Neural progenitor cell (in vitro differentiated cells): ENCODE results near the gene PLD4. TPM values are rescaled to one million over a fixed set of nuclear protein-coding genes. Genes with fewer than 3 reads are reported as not detected.

ENCODE experiments used
- DNase-seq: peaks from one replicate; pipeline ENCODE4 v3.0.0-alpha.2; 2016; ENCODE audit warnings: low spot score
- H2AFZ ChIP-seq: fragments of 200-600 bp; sonication (generic); replicated peaks from 2 replicates; pipeline ENCODE4 v1.6.1; 2016; ENCODE audit warnings: antibody characterized with exemption
- H3F3A ChIP-seq: fragments of 200-600 bp; sonication (generic); 2 replicates; pipeline ENCODE4 v1.6.1; 2016; ENCODE audit warnings: antibody characterized with exemption, low read depth
- H3K27ac ChIP-seq: fragments of 200-600 bp; sonication (generic); 2 replicates; pipeline ENCODE4 v1.5.1; 2016; ENCODE audit warnings: mild to moderate bottlenecking
- H3K27me3 ChIP-seq: fragments of 200-600 bp; sonication (generic); 2 replicates; pipeline ENCODE4 v1.6.1; 2016; ENCODE audit warnings: mild to moderate bottlenecking, moderate library complexity
- H3K36me3 ChIP-seq: fragments of 200-600 bp; sonication (generic); 2 replicates; pipeline ENCODE4 v1.5.1; 2016
- H3K4me1 ChIP-seq: fragments of 200-600 bp; sonication (generic); 2 replicates; pipeline ENCODE4 v1.6.1; 2016; ENCODE audit warnings: mixed run types
- H3K4me2 ChIP-seq: fragments of 200-600 bp; sonication (generic); 2 replicates; pipeline ENCODE4 v1.6.1; 2016
- H3K4me3 ChIP-seq: fragments of 200-600 bp; sonication (generic); 2 replicates; pipeline ENCODE4 v1.5.1; 2016
- H3K79me2 ChIP-seq: fragments of 200-600 bp; sonication (generic); 2 replicates; pipeline ENCODE4 v1.6.1; 2016; ENCODE audit warnings: low read depth
- H3K9ac ChIP-seq: fragments of 200-600 bp; sonication (generic); 2 replicates; pipeline ENCODE4 v1.6.1; 2016
- H3K9me3 ChIP-seq: fragments of 200-600 bp; sonication (generic); 2 replicates; pipeline ENCODE4 v1.5.1; 2016; ENCODE audit warnings: low read depth
- H4K20me1 ChIP-seq: fragments of 200-600 bp; sonication (generic); 2 replicates; pipeline ENCODE4 v1.6.1; 2016; ENCODE audit warnings: low read depth
- H3K27ac Mint-ChIP-seq: 3 replicates; pipeline ENCODE4 v1.8.0; 2021; ENCODE audit warnings: mixed read lengths
- H3K27me3 Mint-ChIP-seq: 2 replicates; pipeline ENCODE4 v1.8.0; 2022; ENCODE audit warnings: low read depth, mild to moderate bottlenecking, inconsistent platforms, moderate library complexity, mixed read lengths; ENCODE audit not compliant: insufficient read depth
- H3K36me3 Mint-ChIP-seq: 3 replicates; pipeline ENCODE4 v1.8.0; 2021; ENCODE audit warnings: mixed read lengths
- H3K4me1 Mint-ChIP-seq: 3 replicates; pipeline ENCODE4 v1.8.0; 2021; ENCODE audit warnings: mixed read lengths
- H3K4me3 Mint-ChIP-seq: 3 replicates; pipeline ENCODE4 v1.8.0; 2021; ENCODE audit warnings: mild to moderate bottlenecking, moderate library complexity, mixed read lengths
- H3K9me3 Mint-ChIP-seq: 3 replicates; pipeline ENCODE4 v1.8.0; 2020; ENCODE audit warnings: mixed read lengths
- EZH2 ChIP-seq: fragments of 200-600 bp; sonication (generic); IDR thresholded peaks from 2 replicates; pipeline ENCODE4 v1.6.1; 2017; ENCODE audit warnings: antibody characterized with exemption, mild to moderate bottlenecking, moderate library complexity
- EZH2phosphoT487 ChIP-seq: fragments of 200-600 bp; sonication (generic); IDR thresholded peaks from 2 replicates; pipeline ENCODE4 v1.6.1; 2017; ENCODE audit warnings: antibody characterized with exemption
- total RNA-seq: library from RNA; depleted of rRNA; stranded (reverse); fragments of >200 nt; gene quantifications from 2 replicates; pipeline ENCODE4 v1.2.3, GENCODE V29; 2015; ENCODE audit warnings: low replicate concordance
- TF ChIP-seq, protein P1 (sequence below): fragments of 200-600 bp; sonication (generic); IDR thresholded peaks from 2 replicates; pipeline ENCODE4 v1.5.1; 2017; ENCODE audit warnings: antibody characterized with exemption, mild to moderate bottlenecking

The PLD4 gene
- total RNA-seq, 1 donor from 2014 or later = not detected

- no peaks in the 10 kb centered on the region for H3K9me3 Mint-ChIP-seq
- no peak overlapping the region for H3K27ac Mint-ChIP-seq
- peaks cover 18% of the 10 kb centered on the region for H3K27me3 ChIP-seq
- H3K27me3 Mint-ChIP-seq = peaks cover 9% of the 10 kb centered on the region
- no peak overlapping the region for H3K4me3 Mint-ChIP-seq
- H3K79me2 ChIP-seq = no peaks in the 10 kb centered on the region
- no peaks in the 10 kb centered on the region for H3K9me3 ChIP-seq
- TF ChIP-seq, protein P1, sequence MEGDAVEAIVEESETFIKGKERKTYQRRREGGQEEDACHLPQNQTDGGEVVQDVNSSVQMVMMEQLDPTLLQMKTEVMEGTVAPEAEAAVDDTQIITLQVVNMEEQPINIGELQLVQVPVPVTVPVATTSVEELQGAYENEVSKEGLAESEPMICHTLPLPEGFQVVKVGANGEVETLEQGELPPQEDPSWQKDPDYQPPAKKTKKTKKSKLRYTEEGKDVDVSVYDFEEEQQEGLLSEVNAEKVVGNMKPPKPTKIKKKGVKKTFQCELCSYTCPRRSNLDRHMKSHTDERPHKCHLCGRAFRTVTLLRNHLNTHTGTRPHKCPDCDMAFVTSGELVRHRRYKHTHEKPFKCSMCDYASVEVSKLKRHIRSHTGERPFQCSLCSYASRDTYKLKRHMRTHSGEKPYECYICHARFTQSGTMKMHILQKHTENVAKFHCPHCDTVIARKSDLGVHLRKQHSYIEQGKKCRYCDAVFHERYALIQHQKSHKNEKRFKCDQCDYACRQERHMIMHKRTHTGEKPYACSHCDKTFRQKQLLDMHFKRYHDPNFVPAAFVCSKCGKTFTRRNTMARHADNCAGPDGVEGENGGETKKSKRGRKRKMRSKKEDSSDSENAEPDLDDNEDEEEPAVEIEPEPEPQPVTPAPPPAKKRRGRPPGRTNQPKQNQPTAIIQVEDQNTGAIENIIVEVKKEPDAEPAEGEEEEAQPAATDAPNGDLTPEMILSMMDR = no peak
- TF ChIP-seq EZH2phosphoT487 (no peak), EZH2 (no peak)
- H3K4me1 ChIP-seq = peaks cover 14% of the 10 kb centered on the region
- H2AFZ ChIP-seq = peak overlapping the region; percentile 81
- H3K9ac ChIP-seq = no peak overlapping the region
- DNase-seq = peak; percentile 69
- peaks cover 11% of the 10 kb centered on the region for H3F3A ChIP-seq
- peak overlapping the region; percentile 77 for H3K4me2 ChIP-seq
- H3K36me3 ChIP-seq = no peaks in the 10 kb centered on the region
- no peaks in the 10 kb centered on the region for H3K36me3 Mint-ChIP-seq
- H3K27ac ChIP-seq = no peak overlapping the region
- peaks cover 11% of the 10 kb centered on the region for H3K4me1 Mint-ChIP-seq
- peak overlapping the region; percentile 36 for H3K4me3 ChIP-seq
- no peaks in the 10 kb centered on the region for H4K20me1 ChIP-seq
Measured at GRCh38 chr14:104967386-104968152, 42.9 kb downstream of the PLD4 start.

- H3K36me3 Mint-ChIP-seq = no peaks in the 10 kb centered on the region
- H3K4me1 Mint-ChIP-seq = peaks cover 11% of the 10 kb centered on the region
- no peaks in the 10 kb centered on the region for H4K20me1 ChIP-seq
- H3K4me3 Mint-ChIP-seq = no peak overlapping the region
- peaks cover 18% of the 10 kb centered on the region for H3K27me3 ChIP-seq
- H3K9me3 ChIP-seq = no peaks in the 10 kb centered on the region
- no peaks in the 10 kb centered on the region for H3K36me3 ChIP-seq
- peak; percentile 63 for DNase-seq
- no peaks in the 10 kb centered on the region for H3K9me3 Mint-ChIP-seq
- peaks cover 17% of the 10 kb centered on the region for H3K4me1 ChIP-seq
- no peak overlapping the region for H3K27ac ChIP-seq
- peak overlapping the region; percentile 81 for H2AFZ ChIP-seq
- TF ChIP-seq, protein P1 = no peak
- TF ChIP-seq EZH2 (no peak), EZH2phosphoT487 (no peak)
- no peak overlapping the region for H3K9ac ChIP-seq
- H3K79me2 ChIP-seq = no peaks in the 10 kb centered on the region
- H3F3A ChIP-seq = peaks cover 11% of the 10 kb centered on the region
- peaks cover 9% of the 10 kb centered on the region for H3K27me3 Mint-ChIP-seq
- H3K4me2 ChIP-seq = peak overlapping the region; percentile 77
- peak overlapping the region; percentile 36 for H3K4me3 ChIP-seq
- H3K27ac Mint-ChIP-seq = no peak overlapping the region
Measured at GRCh38 chr14:104968153-104968527, 43.5 kb downstream of the PLD4 start.

GRCh38 chr14:104968541-104969401, 44.1 kb downstream of the PLD4 start:
- no peaks in the 10 kb centered on the region for H3K36me3 ChIP-seq
- H3K36me3 Mint-ChIP-seq = no peaks in the 10 kb centered on the region

More at GRCh38 chr14:104968541-104969401, 44.1 kb downstream of the PLD4 start:
- peak; percentile 37 for DNase-seq
- no peak overlapping the region for H2AFZ ChIP-seq
- no peak overlapping the region for H3K4me2 ChIP-seq
- H3K9ac ChIP-seq = no peak overlapping the region
- H3F3A ChIP-seq = peaks cover 11% of the 10 kb centered on the region
- H3K27ac Mint-ChIP-seq = no peak overlapping the region
- H4K20me1 ChIP-seq = no peaks in the 10 kb centered on the region
- peaks cover 24% of the 10 kb centered on the region for H3K4me1 ChIP-seq
- H3K27me3 Mint-ChIP-seq = peaks cover 9% of the 10 kb centered on the region
- no peak overlapping the region for H3K4me3 Mint-ChIP-seq
- no peak overlapping the region for H3K27ac ChIP-seq
- H3K79me2 ChIP-seq = no peaks in the 10 kb centered on the region
- no peaks in the 10 kb centered on the region for H3K9me3 ChIP-seq
- H3K9me3 Mint-ChIP-seq = no peaks in the 10 kb centered on the region
- peaks cover 11% of the 10 kb centered on the region for H3K4me1 Mint-ChIP-seq
- H3K27me3 ChIP-seq = peaks cover 18% of the 10 kb centered on the region
- H3K4me3 ChIP-seq = no peak overlapping the region
- TF ChIP-seq EZH2 = no peak
- TF ChIP-seq EZH2phosphoT487 = no peak
